ENCODE measurements around the gene PLEKHG4.

DNA sequence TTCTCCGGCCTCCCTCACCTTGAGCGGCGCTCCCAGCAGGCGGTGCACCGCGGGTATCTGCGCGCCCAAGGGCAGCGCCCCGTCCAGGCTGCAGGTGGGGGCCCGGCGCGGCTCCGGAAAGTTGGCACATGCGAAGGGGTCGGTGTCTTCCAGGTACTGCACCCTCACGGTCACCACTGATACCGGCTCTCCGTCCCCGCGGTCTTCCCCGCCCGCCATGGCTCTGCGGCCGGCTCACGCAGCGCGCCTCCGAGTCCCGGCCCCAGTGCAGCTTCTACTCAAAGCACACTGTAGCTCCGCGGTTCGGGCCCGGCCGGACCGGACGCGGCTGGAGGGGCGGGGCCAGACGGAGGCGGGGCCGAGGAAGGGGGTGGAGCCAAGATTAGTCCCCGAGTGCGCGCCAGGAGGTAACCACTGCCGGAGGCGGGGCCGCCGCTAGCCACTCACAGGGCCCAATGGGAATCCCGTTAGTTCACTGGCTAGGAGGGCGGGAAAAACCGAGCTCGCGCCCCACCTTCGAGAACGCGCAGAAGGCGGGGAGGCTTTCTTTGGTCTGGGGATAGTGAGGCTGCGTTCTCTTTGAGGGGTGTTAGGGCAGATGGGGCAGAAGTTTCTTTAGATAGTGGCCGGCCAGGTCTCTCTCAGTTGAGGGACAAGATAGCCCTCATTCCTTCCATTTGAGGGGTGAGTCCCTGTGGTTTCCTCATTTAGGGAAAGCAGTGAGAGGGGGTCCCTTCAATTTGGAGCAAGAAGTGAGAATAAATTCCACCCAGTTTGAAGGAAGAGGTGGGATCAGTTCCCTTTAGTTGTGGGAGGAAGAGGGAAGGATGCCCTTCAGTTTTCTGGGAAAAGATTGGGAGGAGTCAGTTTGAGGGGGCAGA is 31.9 kb upstream of the PLEKHG4 start, which contains the start of gene FHOD1:
- TF ChIP-seq, protein P1, sequence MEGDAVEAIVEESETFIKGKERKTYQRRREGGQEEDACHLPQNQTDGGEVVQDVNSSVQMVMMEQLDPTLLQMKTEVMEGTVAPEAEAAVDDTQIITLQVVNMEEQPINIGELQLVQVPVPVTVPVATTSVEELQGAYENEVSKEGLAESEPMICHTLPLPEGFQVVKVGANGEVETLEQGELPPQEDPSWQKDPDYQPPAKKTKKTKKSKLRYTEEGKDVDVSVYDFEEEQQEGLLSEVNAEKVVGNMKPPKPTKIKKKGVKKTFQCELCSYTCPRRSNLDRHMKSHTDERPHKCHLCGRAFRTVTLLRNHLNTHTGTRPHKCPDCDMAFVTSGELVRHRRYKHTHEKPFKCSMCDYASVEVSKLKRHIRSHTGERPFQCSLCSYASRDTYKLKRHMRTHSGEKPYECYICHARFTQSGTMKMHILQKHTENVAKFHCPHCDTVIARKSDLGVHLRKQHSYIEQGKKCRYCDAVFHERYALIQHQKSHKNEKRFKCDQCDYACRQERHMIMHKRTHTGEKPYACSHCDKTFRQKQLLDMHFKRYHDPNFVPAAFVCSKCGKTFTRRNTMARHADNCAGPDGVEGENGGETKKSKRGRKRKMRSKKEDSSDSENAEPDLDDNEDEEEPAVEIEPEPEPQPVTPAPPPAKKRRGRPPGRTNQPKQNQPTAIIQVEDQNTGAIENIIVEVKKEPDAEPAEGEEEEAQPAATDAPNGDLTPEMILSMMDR (IDR thresholded peaks at IDR 0.05; ENCODE audit: insufficient read depth, low read length), result no peak
- TF ChIP-seq GABPA (IDR thresholded peaks at IDR 0.05; ENCODE audit: low read depth), result no peak
- TF ChIP-seq, protein P2, sequence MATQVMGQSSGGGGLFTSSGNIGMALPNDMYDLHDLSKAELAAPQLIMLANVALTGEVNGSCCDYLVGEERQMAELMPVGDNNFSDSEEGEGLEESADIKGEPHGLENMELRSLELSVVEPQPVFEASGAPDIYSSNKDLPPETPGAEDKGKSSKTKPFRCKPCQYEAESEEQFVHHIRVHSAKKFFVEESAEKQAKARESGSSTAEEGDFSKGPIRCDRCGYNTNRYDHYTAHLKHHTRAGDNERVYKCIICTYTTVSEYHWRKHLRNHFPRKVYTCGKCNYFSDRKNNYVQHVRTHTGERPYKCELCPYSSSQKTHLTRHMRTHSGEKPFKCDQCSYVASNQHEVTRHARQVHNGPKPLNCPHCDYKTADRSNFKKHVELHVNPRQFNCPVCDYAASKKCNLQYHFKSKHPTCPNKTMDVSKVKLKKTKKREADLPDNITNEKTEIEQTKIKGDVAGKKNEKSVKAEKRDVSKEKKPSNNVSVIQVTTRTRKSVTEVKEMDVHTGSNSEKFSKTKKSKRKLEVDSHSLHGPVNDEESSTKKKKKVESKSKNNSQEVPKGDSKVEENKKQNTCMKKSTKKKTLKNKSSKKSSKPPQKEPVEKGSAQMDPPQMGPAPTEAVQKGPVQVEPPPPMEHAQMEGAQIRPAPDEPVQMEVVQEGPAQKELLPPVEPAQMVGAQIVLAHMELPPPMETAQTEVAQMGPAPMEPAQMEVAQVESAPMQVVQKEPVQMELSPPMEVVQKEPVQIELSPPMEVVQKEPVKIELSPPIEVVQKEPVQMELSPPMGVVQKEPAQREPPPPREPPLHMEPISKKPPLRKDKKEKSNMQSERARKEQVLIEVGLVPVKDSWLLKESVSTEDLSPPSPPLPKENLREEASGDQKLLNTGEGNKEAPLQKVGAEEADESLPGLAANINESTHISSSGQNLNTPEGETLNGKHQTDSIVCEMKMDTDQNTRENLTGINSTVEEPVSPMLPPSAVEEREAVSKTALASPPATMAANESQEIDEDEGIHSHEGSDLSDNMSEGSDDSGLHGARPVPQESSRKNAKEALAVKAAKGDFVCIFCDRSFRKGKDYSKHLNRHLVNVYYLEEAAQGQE (IDR thresholded peaks at IDR 0.05; ENCODE audit: insufficient replicate concordance, low read depth), result no peak
